ENCODE measurements around the gene RAB31.

RAB31 gene

GRCh38 chr18:9792565-9793245 lies 84.6 kb downstream of the RAB31 start:
- DNase-seq: peak; percentile 67 to 80

- peak; percentile 34 to 68 for DNase-seq
These were observed 87.9 kb downstream of the RAB31 start for GRCh38 chr18:9796011-9796410.

- DNase-seq: no peak
These were observed 88.9 kb downstream of the RAB31 start for GRCh38 chr18:9796935-9797549.

- no peak for DNase-seq
These were observed 94.3 kb downstream of the RAB31 start for GRCh38 chr18:9802175-9803062.

DNA sequence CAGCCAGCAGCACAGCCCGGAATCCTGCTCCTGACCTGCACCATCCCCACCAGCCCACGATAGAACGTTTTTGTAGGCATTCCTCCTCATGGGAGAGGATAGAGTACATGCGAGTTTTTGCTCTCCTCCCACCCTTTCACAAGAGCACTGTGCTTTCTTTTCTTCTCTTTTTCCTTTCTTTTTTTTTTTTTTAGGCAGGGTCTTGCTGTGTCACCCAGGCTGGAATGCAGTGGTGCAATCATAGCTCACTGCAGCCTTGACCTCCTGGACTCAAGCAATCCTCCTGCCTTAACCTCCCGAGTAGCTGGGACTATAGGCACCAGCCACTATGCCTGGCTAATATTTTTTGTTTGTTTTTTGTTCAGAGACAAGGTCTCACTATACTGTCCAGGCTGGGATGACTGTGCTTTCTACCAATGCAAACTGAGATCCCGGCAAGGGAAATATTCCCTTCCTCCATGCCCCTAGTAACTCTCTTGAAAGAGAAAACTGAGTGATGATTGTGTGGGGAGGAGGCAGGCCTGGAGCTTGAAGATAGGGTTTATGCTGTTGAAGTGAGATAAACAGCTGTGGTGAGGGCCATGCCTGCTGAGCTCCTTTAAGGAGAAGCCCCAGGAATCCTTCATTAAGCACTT lies 95.1 kb downstream of the RAB31 start:
- no peak for DNase-seq

GRCh38 chr18:9803698-9804516 lies 95.8 kb downstream of the RAB31 start:
- DNase-seq: no peak

DNA sequence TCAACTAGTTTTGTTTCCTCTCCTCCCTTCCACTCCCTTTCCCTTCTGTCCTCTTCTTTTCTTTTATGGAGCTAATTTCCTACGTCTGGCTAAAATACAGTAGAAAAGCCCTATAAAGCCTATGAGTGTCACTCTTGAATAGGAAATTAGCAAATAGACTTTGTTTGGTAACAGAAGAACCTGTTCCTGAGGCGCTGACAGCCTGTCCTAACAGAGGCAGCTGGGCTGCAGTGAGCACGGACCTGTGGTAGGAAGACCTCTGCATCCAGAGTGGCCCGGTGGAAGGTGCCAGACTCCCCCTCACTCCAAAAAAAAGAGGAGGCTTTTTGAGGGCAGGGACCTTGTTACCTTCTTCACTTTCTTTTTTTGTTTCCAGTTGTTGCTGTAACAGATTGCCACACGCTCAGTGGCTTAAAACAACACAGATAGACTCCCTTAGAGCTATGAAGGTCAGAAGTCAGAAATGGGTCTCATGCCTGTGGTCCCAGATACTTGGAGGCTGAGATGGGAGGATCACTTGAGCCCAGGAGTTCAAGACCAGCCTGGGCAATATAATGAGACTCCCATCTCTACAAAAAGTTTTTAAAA lies 96.5 kb downstream of the RAB31 start:
- no peak for DNase-seq

DNA sequence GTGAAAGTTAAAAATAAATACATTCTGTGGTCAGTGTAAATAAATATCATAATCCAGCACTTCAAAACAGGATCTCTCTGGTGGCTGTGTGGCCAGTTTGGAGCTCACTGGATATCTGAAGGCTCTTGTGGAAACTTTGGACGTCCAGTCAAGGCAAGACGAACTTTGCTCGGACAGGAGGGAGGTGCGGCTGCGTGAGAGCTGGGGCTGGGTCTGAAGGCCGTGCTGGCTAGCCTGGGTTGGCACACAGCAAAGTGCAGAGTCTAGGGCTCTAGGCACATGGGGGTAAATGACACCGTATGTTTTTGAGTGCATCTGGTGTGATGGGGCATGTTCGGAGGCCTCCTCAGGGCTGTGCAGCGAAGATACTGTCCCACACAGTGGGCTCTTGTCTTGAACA lies 98.8 kb downstream of the RAB31 start:
- no peak for DNase-seq

GRCh38 chr18:9808295-9809241 lies 100.5 kb downstream of the RAB31 start:
- DNase-seq: no peak

DNA sequence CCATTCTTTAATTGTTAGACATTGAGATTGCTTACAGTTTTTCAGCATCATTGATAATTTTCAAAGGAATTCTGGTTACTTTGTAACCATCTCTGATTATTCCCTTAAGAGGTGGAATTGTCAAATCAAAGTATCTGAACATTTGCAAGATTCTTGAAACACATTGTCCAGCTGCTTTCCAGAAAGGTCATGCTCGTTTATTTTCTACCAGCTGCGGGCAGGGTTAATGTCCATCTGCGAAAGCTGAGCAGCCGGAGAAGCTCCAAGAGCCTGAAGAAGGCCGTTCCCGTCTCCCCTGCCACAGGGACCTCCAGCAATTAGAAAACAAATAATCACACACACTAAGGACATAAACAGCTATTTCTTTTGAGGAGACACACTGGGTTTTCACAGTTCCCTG lies 101.6 kb downstream of the RAB31 start:
- no peak for DNase-seq

DNA sequence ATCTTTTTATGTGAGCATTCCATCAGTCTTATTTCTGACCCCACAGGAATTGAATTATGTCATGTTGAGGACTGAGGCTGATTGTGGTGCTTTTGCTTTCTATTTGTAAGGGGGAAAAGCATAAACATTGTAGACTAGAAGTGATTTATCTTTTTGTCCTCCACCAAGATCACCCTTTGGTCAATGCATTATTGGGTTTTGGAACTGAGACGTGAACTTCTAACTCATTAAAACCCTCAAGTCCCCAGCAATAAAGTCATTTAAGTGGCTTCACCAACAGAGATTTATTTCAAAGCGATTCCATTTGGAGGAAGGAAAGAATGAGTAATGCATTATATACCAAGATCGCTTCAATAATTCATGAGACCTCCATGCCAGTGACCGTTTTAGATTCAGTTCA lies 102.2 kb downstream of the RAB31 start:
- DNase-seq: no peak

DNA sequence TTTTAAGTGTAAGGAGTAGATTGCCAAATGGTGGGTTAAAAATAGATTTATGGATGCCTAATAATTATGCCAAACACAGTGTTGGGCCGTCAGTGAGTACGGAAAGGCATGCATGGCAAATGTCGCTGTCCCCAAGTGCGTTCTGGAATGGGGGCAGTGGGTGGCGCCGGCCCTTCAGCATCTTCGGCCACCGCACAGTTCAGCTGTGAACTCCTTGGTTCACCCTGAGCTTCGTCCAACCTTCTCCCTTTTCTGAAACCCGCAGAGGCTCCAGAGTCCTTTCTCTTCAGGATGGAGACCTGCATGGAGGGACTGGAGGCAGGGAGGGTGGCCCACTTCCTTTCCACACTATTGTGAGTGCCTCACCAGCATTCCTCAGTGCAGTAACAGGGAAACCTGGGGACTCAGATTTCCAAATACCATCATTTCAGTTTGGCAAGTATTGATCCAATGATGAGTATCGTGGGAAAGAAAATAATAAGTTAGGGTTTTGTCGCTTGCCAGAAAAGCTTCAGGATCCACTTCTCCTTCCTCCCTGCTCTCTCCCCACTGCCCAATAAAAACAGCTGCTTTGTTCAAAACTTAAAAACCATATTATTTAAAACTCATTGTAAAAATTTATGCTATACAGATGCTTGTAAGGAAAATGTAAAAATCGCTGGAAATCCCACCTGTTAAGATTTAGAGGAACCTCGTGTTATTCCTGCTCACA lies 103.0 kb downstream of the RAB31 start:
- DNase-seq: no peak

DNA sequence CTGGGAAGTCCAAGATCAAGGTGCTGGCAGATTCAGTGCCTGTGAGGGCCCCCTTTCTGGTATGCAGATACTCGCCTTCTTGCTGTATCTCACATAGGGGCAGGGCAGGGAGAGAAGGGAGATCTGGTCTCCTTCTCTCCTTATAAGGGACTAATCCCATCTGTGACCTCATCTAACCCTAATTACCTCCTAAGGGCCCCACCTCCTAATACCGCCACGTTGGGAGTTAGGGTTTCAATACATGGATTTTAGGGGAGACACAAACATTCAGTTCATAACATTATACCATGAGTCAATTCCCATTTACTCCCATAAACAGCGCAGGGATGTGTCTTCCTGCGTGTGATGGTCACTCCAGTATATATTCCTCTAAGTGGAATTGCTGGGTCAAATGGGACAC lies 103.9 kb downstream of the RAB31 start:
- DNase-seq: no peak

DNA sequence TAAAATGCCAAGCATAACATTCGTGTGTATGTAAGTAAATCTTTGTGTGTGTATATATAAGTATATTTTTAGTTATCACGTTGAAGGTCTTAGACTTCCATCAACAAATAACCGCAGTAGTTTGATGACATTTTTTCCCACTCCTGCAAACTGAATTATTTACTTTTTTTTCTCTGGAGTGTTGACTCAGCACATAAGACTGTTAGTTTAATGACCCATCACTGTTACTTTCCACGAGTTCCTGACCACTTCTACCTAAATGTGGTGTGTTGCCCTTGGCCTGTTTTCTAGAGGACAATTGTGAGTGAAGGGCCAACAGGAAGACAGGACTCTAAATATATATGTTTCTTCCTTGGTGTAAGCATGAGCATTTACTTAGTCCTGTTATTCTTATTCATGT lies 106.3 kb downstream of the RAB31 start:
- DNase-seq: no peak

DNA sequence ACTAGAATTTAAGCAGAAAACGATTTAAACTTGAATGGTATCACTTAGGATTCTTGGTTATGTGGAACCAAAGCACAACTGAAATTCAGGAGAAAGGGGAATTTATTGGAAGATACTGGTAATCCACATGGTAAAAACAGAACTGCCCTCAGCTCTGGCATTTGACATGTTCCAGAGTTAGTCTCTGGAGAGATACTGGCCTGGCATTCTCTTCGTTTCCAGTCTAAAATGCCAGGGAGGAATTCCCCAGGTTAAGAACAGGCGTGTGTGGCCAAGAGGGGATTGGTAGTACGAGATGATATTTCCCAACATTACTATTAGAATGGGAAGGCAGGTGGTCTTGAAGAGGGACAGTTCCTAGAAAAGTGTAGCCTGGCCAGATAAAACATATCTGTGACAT lies 109.2 kb downstream of the RAB31 start:
- no peak for DNase-seq

- no peak for DNase-seq
These were observed 109.8 kb downstream of the RAB31 start for GRCh38 chr18:9817725-9818422.

GRCh38 chr18:9818423-9818734 lies 110.3 kb downstream of the RAB31 start:
- no peak for DNase-seq

- no peak for DNase-seq
These were observed 112.0 kb downstream of the RAB31 start for GRCh38 chr18:9820127-9820526.

GRCh38 chr18:9820719-9821118 lies 112.6 kb downstream of the RAB31 start:
- no peak for DNase-seq

Data from inflammatory macrophage treated with lipopolysaccharide for 1 hour (primary cell).